CD1c-positive myeloid dendritic cell (primary cell): ENCODE data around the gene ENGASE.
A peak's percentile ranks its signal among the peaks of the same experiment; 100 is the strongest.
"Not testable (repeated sequence)": the region's sequence is repeated elsewhere in the genome, so short reads cannot be mapped to it uniquely, and the experiment has no call there.

Experiments
- DNase-seq: peaks from one replicate; pipeline ENCODE4 v3.0.0-alpha.2; 2016; ENCODE audit errors: extremely low spot score

The ENGASE gene

GRCh38 chr17:79051306-79051705 lies 23.3 kb upstream of the ENGASE start:
- DNase-seq, result no peak

DNA sequence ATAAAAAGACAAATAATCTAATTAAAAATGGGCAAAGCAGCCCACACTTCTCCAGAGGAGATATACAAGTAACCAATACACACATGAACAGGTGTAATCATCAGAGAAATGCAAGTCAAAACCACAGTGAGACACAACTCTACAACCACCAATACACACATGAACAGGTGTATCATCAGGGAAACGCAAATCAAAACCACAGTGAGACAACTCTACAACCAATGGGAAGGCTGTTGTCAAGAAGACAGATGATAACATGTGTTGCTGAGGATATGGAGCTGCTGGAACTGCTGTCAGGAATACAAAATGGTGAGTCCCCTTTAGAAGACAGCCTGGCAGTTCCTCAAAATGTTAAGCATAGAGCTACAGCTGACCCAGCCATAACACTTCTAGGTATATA lies 22.5 kb upstream of the ENGASE start:
- DNase-seq, result no peak

DNA sequence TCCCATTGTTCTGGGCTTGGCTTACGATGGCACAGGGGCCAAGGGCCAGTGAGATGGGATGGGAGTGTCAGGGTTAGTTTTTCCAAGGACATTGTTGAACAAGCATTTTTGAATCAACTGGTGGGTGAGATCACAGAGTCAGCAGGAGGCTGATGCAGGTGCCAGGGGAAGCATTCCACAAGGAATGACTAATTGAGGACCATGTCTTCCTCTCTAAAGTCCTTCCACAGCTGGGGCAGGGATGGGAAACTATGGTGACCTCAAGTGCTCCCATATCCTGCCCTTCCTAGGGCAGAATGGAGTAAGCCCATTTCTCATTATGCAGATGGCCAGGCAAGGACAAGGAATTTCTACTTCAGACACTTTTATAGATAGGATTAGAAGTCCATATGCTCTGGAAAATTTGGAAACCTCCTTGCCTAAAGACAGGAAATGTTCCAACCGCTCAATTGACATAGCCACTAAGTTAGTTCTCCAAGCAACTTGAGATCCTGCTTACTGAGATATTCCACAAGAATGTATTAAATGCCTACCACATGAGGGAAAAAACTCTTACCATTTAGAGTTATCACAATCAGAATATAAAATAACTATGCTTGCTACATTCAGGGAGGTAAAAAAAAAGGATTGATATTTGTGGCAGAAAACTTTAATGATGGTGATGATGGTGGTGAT lies 21.2 kb upstream of the ENGASE start:
- DNase-seq, result no peak

- no peak for DNase-seq
Observed at GRCh38 chr17:79054200-79054960, 20.2 kb upstream of the ENGASE start.

GRCh38 chr17:79055197-79055596 lies 19.4 kb upstream of the ENGASE start:
- DNase-seq, result no peak

GRCh38 chr17:79057737-79058385 lies 16.8 kb upstream of the ENGASE start:
- peak; percentile 35 for DNase-seq

- peak; percentile 28 for DNase-seq
Observed at GRCh38 chr17:79062691-79063090, 11.9 kb upstream of the ENGASE start.

GRCh38 chr17:79064026-79064425 lies 10.6 kb upstream of the ENGASE start:
- no peak for DNase-seq

GRCh38 chr17:79065105-79065670 lies 9.4 kb upstream of the ENGASE start:
- DNase-seq, result peak; percentile 76

- no peak for DNase-seq
Observed at GRCh38 chr17:79066963-79067362, 7.7 kb upstream of the ENGASE start.

- no peak for DNase-seq
Observed at GRCh38 chr17:79070266-79070880, 4.3 kb upstream of the ENGASE start.

DNA sequence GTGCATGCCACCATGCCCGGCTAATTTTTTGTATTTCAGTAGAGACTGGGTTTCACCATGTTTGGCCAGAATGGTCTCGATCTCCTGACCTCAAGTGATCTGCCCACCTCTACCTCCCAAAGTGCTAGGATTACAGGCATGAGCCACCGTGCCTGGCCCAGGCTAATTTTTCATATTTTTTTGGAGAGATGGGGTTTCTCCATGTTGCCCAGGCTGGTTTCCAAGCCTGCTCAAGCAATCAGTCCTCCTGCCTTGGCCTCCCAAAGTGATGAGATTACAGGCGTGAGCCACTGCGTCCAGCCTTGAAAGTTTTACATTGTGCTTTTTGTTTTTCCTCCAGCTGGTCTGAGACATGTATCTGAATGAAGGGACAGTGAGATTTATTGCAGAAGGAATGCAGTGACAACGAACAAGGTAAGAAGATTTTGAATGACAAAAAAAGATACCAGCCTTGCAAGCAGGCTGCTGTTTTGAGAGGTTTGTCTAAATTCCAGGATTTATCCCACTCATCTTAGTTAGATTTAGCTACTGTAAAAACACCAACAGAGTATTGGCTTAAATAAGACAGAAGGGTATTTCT lies 3.4 kb upstream of the ENGASE start:
- DNase-seq, result no peak

- DNase-seq, result no peak
Observed at GRCh38 chr17:79072544-79072943, 2.1 kb upstream of the ENGASE start.

GRCh38 chr17:79073016-79073705 lies 1.5 kb upstream of the ENGASE start:
- no peak for DNase-seq

DNA sequence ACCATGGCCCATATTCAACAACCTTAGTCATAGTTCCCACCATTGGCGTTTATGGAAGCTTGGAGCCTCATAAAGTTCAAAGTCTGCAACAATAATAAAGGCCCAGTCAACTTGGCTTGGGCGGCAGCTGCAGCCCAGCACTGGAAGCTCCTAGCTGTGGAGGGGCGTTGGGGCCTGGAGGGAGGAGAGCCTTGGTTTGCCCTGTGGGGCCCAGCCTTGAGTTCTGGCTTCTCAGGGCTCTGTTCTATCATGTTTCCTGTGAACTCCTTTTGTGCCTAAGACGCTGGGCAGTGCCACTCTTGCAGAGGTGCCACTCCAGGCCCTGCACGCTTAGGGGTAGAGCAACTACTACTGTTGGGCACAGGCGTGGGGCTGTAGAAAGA lies 927 bp upstream of the ENGASE start:
- DNase-seq, result no peak

DNA sequence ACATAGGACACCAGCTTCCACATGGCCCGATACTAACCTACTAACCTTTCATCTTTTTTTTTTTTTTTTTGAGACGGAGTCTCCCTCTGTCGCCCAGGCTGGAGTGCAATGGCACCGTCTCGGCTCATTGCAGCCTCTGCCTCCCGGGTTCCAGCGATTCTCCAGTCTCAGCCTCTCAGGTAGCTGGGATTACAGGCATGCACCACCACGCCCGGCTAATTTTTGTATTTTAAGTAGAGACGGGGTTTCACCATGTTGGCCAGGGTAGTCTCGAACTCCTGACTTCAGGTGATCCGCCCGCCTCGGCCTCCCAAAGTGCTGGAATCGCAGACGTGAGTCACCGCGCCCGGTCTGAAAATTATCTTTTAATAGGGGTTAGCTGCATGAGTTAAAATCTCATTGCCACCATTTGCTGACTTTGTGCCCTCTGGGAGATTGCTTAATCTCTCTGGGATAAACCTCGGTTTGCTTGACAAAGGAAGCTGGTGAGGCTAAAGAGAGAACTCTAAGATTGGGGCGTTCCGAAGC lies 439 bp upstream of the ENGASE start:
- not testable (repeated sequence) for DNase-seq

GRCh38 chr17:79075446-79075750 lies 774 bp downstream of the ENGASE start:
- no peak for DNase-seq

DNA sequence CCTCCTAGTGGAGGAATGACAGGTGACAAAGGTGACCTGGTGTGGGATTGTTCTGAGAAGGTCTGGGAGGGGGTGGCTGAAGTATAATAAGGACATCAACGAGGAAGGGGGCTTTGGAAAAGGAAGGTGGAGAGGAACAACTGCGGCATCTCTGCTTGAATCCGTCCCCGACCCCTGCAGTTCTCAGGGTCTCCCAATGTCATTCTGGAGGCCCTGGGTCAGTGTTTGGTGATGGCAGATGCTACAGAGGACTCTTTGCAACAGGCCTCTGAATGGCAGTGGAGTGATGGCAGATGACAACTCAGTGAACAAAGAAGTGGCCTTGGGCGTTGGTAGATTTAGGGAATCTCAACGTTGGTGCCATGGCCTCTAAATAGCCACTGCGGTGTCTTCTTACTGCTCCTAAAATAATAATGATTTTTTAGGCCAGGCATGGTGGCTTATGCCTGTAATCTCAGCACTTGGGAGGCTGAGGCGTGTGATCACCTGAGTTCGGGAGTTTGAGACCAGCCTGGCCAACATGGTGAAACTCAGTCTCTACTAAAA lies 1.3 kb downstream of the ENGASE start:
- DNase-seq, result no peak

- no peak for DNase-seq
Observed at GRCh38 chr17:79077587-79077986, 3.0 kb downstream of the ENGASE start.

DNA sequence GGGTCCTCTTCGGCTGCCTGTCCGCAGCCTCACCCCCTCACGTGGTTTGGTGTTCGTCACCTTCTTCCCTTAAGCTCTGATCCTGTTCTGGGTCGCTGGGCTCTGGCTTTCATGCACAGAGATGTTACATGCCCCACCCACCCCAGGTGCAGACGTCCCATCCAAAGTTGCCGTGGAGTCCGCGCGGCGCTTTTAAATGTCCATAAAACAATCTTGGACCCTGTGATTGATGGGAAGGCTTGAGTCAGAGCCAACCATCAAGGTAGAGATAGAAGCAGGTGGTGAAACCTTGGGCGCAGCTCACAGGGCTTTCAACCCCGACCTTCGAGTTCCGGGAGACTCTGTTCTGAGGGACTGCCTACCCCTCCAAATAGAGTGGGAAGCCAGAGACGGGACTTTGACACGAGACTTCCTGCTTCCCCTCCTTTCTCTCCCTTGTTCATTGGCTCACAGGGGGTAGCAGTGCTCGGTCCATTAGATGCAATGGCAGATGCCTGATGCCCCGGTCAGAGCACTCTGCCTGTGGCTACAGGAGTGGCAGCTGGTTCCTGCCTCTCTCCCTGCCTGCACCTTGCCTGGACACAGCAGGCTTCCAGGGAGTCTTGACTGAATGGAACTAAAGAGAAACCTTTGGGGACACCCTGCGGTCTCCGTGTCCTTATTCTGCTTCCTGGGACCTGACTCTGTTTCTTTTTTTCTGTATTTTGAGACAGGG lies 4.0 kb downstream of the ENGASE start:
- DNase-seq, result no peak
